ENCODE measurements around the gene TFIP11. TPM values are rescaled to one million over a fixed set of nuclear protein-coding genes. Genes with fewer than 3 reads are reported as not detected.

The TFIP11 gene
- total and polyA plus RNA-seq, 2 of the 8 experiments (the other 6 are each of a cell fraction or from before 2014, with no cell fraction given) = 18.1 to 28.3 TPM

DNA sequence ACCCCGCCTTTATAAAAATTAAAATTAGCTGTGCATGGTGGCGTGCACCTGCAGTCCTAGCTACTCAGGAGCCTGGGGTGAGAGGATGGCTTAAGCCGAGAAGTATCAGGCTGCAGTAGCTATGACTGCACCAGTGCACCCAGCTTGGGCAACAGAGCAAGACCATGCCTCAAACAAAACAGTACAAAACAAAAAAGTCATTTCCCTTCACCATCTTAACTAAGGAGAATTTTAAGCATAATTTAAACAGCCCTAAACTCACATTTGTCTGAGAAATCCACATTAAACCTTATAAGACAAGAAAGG is 23.3 kb upstream of the TFIP11 start:
- peaks cover 3% of the 10 kb centered on the region for H3K79me1 ChIP-seq (ENCODE audit: low read depth, low read length)
- H4K91ac ChIP-seq (replicated peaks; ENCODE audit: insufficient read length, low read length) = no peak overlapping the region
- H2BK15ac ChIP-seq (ENCODE audit: low read length) = no peak overlapping the region
- H3K4me3 ChIP-seq (ENCODE audit: extremely low read depth in 1 of 4, insufficient read depth in 2 of 4, low read depth in 3 of 4, low read length in 4 of 4) = no peak overlapping the region
- H3K79me2 ChIP-seq (ENCODE audit: control insufficient read depth in 1 of 2, insufficient read depth in 2 of 2, low read length in 2 of 2) = peaks cover 0 to 7% of the 10 kb centered on the region in 2 experiments; a peak in 2 of 4 replicates
- DNase-seq (ENCODE audit: low read depth in 1 of 2, low spot score in 2 of 2) (no peak), FAIRE-seq (no peak)
- peaks cover 9 to 47% (median 20%) of the 10 kb centered on the region in 4 experiments for H3K36me3 ChIP-seq (ENCODE audit: control insufficient read depth in 2 of 4, insufficient read depth in 4 of 4, low read length in 3 of 4)
- ChIA-PET CTCF (ENCODE audit: partially characterized antibody) (interaction anchor here (1.5 kb wide), 1 partner anchor 31 kb away, joined by 3 read pairs; no protein-coding TSS in a partner anchor), POLR2A (ENCODE audit: partially characterized antibody) (interaction anchor here (0.8 to 2.2 kb wide), 5 partner anchors 9 to 49 kb away, joined by 3 to 7 read pairs (median 4); no protein-coding TSS in a partner anchor)
- H3K27ac ChIP-seq (ENCODE audit: low read depth, low read length) = no peak overlapping the region
- H4K5ac ChIP-seq (ENCODE audit: insufficient read length, low read depth, low read length) = no peak overlapping the region
- no peak overlapping the region for H3K56ac ChIP-seq (replicated peaks; ENCODE audit: insufficient read length, low read depth, low read length)
- H3K4ac ChIP-seq (replicated peaks; ENCODE audit: insufficient read length, low read depth, low read length) = no peak overlapping the region
- no peak overlapping the region for H2AK5ac ChIP-seq (ENCODE audit: low read depth, low read length)
- no peak overlapping the region for H3K14ac ChIP-seq (ENCODE audit: insufficient read length)
- 92% methylated on average over 3 of the region's 3 CpGs; no CpG with 5 or more reads in 1 of the 2 experiments for WGBS, 2 experiments (ENCODE audit: extremely low coverage in 1 of 2, insufficient coverage in 1 of 2, insufficient read length in 1 of 2, insufficient replicate concordance in 2 of 2, low coverage in 1 of 2, low lambda C conversion rate in 2 of 2, missing lambda C conversion rate in 1 of 2)
- no peaks in the 10 kb centered on the region for H3K23me2 ChIP-seq (ENCODE audit: low read depth, low read length)
- no peak overlapping the region for H2BK12ac ChIP-seq (ENCODE audit: low read depth, low read length)
- peaks cover 7% of the 10 kb centered on the region in 2 experiments for H4K20me1 ChIP-seq (replicated peaks in 1 of 2; ENCODE audit: control insufficient read depth in 1 of 2, insufficient read depth in 2 of 2, low read length in 2 of 2)
- TF ChIP-seq CBX8 (IDR thresholded peaks at IDR 0.05; ENCODE audit: borderline replicate concordance, low read depth, low read length) (no peak), JUND (IDR thresholded peaks at IDR 0.05; ENCODE audit: low read length) (no peak), SP2 (IDR thresholded peaks at IDR 0.05; ENCODE audit: low read length) (no peak), SP4 (IDR thresholded peaks at IDR 0.05; ENCODE audit: low read length) (no peak), BRCA1 (IDR thresholded peaks at IDR 0.05; ENCODE audit: low read depth, low read length) (no peak), HDAC2 (IDR thresholded peaks at IDR 0.05; ENCODE audit: borderline replicate concordance in 1 of 2, low read depth in 2 of 2, low read length in 2 of 2) (no peak)
- no peak overlapping the region for H3K9ac ChIP-seq (replicated peaks in 1 of 4; ENCODE audit: extremely low read depth in 1 of 4, low read depth in 3 of 4, low read length in 3 of 4)
- H2BK5ac ChIP-seq (ENCODE audit: low read depth, low read length) = no peak overlapping the region
- no peak overlapping the region for H3K23ac ChIP-seq (ENCODE audit: insufficient read length)
- no peak overlapping the region for H2BK20ac ChIP-seq (ENCODE audit: low read length)
- H3K4me2 ChIP-seq (ENCODE audit: insufficient read depth in 1 of 2, low read depth in 2 of 2, low read length in 2 of 2) = no peak overlapping the region
- H2BK120ac ChIP-seq (replicated peaks; ENCODE audit: low read depth, low read length) = no peak overlapping the region
- H4K8ac ChIP-seq (ENCODE audit: extremely low read depth, insufficient read depth, low read length) = no peak overlapping the region
- no peaks in the 10 kb centered on the region for H3K4me1 ChIP-seq (replicated peaks in 1 of 4; ENCODE audit: control insufficient read depth in 3 of 4, insufficient read depth in 4 of 4, low read length in 3 of 4)
- H3K18ac ChIP-seq (ENCODE audit: extremely low read depth, low read length) = no peak overlapping the region
- no peaks in the 10 kb centered on the region for H3K27me3 ChIP-seq (replicated peaks in 1 of 4; ENCODE audit: control insufficient read depth in 3 of 4, extremely low read depth in 1 of 4, insufficient read depth in 3 of 4, low read length in 3 of 4)
- no peak overlapping the region for H2AFZ ChIP-seq (ENCODE audit: low read length)
- no peaks in the 10 kb centered on the region for H3K9me3 ChIP-seq (ENCODE audit: insufficient read depth in 2 of 2, low read depth in 1 of 2, low read length in 1 of 2)
